GM21423 (cell line): ENCODE results near the gene RTBDN.

Experiments
- ATAC-seq: cut with Tn5 transposase; IDR thresholded peaks from one replicate; pipeline ENCODE4 v1.9.1; 2021; ENCODE audit warnings: mild to moderate bottlenecking, moderate library complexity; ENCODE audit not compliant: unreplicated experiment

RTBDN gene

GRCh38 chr19:12834566-12834943 lies at the start of gene RTBDN:
TSS of gene RTBDN (minus strand) at chr19:12834579. CDS start at chr19:12829979, 4,600 bp downstream.
- no peak for ATAC-seq

- no peak for ATAC-seq
These were observed 48.2 kb upstream of the RTBDN start for GRCh38 chr19:12882589-12882988.

- peak; percentile 82 for ATAC-seq
These were observed 46.9 kb upstream of the RTBDN start, which contains the start of gene DNASE2 for GRCh38 chr19:12881172-12881808. TSS of gene DNASE2 (minus strand) at chr19:12881449. CDS start at chr19:12881375, 74 bp downstream.

DNA sequence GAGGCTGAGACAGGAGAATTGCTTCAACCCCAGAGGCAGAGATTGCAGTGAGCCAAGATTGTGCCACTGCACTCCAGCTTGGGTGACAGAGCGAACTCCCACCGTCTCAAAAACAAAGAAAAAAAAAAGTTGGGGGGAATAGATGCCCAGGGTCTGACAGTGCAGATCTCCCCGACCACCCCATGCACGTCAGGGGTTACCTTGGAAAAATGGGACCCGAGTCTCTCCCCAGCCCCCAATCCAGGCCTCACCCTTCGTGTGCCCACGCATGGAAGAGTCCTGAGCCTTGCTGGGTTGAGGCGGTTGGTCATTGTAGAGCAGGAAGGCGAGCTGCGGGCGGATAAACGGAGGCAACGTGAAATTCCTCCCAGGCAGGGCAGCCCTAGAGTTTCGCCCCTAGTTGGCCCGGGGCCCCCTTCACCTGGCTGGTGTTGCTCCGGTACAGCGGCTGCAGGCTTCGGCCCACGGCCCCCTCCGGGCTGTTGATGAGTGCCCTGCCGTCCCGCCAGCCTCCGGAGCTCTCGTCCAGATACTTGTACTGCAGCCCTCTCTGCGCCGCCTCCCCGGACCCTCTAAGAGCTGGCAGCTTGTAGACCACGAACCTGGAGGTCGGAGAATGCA lies 46.3 kb upstream of the RTBDN start:
- peak; percentile 11 for ATAC-seq

DNA sequence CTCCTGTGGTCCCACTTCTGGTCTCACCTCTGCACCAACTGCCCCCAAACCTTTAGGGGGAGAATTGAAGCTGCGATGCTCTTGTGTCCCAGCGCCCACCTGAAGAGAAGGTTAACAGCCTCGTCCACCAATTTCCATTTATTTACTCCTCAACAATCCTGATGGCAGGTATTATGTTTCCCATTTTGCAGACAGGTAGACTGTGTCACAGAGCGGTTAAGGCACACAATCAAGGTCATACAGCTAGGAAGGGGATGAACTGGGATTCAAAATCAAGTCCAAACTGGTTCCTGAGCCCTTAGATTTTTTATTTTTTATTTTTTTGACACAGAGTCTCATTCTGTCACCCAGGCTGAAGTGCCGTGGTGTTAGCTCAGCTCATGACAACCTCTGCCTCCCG lies 40.7 kb upstream of the RTBDN start:
- ATAC-seq: no peak

DNA sequence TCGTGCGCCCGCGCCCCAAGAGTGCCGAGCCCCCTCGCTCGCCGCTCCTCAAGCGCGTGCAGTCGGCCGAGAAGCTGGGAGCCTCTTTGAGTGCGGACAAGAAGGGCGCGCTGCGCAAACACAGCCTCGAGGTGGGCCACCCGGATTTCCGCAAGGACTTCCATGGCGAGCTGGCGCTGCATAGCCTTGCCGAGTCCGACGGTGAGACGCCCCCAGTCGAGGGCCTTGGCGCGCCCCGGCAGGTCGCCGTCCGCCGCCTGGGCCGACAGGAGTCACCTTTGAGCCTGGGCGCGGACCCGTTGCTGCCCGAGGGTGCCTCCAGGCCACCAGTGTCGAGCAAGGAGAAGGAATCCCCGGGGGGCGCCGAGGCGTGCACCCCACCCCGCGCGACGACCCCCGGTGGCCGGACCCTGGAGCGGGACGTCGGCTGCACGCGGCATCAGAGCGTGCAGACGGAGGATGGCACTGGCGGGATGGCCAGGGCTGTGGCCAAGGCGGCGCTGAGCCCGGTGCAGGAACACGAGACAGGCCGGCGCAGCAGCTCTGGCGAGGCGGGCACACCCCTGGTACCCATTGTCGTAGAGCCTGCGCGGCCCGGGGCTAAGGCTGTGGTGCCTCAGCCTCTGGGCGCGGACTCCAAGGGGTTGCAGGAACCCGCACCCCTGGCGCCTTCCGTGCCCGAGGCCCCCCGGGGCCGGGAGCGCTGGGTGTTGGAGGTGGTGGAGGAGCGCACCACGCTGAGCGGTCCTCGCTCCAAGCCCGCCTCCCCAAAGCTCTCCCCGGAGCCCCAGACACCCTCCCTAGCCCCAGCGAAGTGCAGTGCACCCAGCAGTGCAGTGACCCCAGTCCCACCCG lies 39.7 kb upstream of the RTBDN start:
- no peak for ATAC-seq

DNA sequence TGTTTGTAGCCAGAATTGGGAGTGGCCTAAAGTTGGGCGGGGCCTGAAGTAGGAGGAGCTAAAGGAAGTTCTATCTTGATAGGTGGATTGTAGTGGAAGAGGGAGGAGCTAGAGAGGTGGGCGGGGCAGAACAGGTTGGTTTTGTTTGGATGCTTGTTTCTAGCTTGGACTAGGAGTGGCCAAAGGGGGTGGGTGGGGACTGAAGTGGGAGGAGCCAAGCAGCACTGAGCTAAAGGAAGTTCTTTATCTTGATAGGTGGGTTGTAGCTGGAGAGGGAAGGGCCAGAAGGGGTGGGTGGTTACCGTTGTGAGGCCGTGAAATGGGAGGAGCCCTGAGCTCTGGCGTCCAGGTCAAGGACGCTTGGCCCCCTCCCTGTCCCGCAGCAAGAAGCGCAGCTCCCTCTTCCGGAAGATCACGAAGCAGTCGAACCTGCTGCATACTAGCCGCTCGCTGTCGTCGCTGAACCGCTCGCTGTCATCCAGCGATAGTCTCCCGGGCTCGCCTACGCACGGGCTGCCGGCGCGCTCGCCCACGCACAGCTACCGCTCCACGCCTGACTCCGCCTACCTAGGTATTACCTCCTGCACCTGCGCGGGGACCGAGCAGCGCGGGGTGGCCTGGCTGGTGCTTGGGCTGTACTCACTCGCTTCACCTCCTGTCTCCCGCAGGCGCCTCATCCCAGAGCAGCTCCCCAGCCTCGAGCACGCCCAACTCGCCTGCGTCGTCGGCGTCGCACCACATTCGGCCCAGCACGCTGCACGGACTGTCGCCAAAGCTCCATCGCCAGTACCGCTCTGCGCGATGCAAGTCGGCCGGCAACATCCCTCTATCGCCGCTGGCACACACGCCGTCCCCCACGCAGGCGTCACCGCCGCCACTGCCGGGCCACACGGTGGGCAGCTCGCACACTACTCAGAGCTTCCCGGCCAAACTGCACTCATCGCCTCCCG lies 38.8 kb upstream of the RTBDN start:
- ATAC-seq: no peak

DNA sequence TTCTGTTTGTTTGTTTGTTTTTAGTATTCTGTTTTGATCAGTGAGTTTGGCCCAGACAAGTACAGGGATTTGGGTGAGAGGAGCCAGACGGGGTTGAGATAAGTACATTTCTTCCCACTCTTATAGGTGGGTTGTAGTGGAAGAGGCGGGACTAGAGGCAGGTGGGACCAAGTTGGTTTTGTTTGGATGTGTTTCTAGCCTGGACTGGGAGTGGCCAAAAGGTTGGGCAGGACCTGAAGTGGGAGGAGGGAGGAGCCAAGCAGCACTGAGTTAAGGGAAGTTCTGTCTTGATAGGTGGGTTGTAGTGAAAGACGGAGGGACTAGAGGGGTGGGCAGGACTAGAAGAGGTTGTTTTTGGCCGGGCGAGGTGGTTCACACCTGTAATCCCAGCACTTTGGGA lies 37.9 kb upstream of the RTBDN start:
- no peak for ATAC-seq

GRCh38 chr19:12871681-12872080 lies 37.3 kb upstream of the RTBDN start:
- no peak for ATAC-seq

DNA sequence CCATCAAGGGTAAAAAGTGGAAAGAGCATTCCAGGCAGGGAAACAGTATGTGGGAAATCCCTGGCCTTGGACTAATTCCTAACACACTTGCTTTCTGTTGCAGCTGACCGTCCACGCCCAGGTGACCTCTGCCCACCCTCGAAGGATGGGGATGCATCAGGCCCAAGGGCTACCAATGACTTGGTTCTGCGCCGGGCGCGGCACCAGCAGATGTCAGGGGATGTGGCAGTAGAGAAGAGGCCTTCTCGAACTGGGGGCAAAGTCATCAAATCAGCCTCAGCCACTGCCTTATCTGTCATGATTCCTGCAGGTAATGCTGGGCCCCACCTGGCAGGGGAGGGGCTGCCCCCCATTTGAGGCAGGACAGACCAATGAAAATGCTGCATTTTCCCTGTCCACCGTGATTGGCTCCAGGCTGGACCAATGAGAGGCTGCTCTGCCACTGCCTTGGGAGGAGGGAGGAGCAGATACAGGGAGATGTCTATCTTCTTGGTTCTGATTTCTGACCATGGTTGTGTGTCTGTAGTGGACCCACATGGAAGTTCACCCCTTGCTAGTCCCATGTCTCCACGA lies 34.2 kb upstream of the RTBDN start:
- ATAC-seq: no peak

GRCh38 chr19:12867120-12868099 lies 33.0 kb upstream of the RTBDN start:
- peak; percentile 61 for ATAC-seq

GRCh38 chr19:12866416-12867119 lies 32.2 kb upstream of the RTBDN start:
- no peak for ATAC-seq

DNA sequence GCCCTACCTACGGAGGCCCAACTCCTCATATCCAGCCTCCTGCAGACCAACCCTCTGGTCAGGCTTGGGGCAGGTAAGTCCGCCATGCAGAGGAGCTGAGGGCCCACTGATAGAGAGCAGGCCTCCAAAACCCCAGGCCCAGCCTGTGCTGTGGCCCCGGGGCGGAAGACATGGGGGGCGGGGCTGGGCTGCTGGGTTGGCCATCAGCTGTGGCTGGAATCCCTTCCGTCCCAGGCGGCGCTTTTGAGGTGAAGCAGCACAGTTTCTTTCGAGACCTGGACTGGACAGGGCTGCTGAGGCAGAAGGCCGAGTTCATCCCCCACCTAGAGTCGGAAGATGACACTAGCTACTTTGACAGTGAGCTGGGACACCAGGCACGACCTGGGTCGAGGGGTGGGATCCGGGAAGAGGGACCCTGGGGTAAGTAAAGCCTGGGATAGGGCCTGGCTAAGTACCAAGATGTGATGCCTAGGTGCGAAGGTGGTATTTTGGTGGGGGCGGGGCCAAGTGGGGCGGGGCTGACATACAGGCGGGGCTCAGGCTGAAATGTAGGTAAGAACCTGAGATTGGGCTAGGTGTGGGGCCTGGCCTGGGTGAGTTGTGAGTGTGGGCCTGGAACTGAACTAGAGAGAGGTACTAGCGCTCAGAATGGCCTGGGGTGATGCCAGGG lies 31.5 kb upstream of the RTBDN start:
- ATAC-seq: no peak

GRCh38 chr19:12864721-12865715 lies 30.6 kb upstream of the RTBDN start:
- ATAC-seq: no peak

DNA sequence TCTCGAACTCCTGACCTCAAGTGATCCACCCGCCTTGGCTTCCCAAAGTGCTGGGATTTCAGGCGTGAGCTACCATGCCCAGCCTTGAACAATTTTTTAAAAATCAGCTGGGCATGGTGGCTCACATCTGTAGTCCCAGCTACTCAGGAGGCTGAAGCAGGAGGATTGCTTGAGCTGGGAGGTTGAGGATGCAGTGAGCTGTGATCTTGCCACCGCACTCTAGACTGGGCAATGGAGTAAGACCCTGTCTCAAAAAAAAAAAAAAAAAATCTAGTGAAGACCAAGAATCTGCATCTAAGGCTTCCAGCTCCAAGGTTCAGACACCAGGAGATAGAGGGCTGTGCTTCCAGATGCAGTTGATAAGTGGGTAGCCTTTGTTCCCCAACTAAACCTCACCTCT lies 29.8 kb upstream of the RTBDN start:
- ATAC-seq: no peak

DNA sequence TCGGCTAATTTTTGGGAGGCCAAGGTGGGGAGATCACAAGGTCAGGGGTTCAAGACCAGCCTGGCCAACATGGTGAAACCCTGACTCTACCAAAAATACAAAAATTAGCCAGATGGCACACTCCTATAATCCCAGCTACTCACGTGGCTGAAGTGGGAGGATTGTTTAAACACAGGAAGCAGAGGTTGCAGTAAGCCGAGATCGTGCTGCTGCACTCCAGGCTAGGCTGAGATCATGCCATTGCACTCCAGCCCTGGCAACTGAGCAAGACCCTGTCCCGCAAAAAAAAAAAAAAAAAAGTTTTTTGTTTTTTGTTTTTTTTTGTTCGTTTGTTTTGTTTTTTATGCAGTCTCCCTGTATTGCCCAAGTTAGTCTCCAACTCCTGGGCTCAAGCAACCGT lies 25.2 kb upstream of the RTBDN start:
- ATAC-seq: no peak
